HG03354 (cell line): ENCODE results near the gene TBCK.

ENCODE experiments used
- ATAC-seq: cut with Tn5 transposase; IDR thresholded peaks from one replicate; pipeline ENCODE4 v1.9.1; 2021; ENCODE audit warnings: mild to moderate bottlenecking; ENCODE audit not compliant: unreplicated experiment, poor library complexity, severe bottlenecking

TBCK gene

GRCh38 chr4:106315968-106316772 lies at the start of gene TBCK, which contains the start of gene AIMP1:
Gene TBCK, minus strand, starts transcription at chr4:106316209. Its CDS starts 7,249 bp downstream, at chr4:106308960.
Gene AIMP1, plus strand, starts transcription at chr4:106316550. Its CDS starts 8,460 bp downstream, at chr4:106325010.
- ATAC-seq, result peak; percentile 88

- no peak for ATAC-seq
Measured at GRCh38 chr4:106365613-106366012, 49.6 kb upstream of the TBCK start.

GRCh38 chr4:106364282-106364681 lies 48.3 kb upstream of the TBCK start:
- no peak for ATAC-seq

GRCh38 chr4:106362086-106362825 lies 46.2 kb upstream of the TBCK start:
- ATAC-seq, result no peak

- ATAC-seq, result no peak
Measured at GRCh38 chr4:106358899-106359298, 42.9 kb upstream of the TBCK start.

GRCh38 chr4:106355193-106355592 lies 39.2 kb upstream of the TBCK start:
- no peak for ATAC-seq

GRCh38 chr4:106353786-106354185 lies 37.8 kb upstream of the TBCK start:
- no peak for ATAC-seq

- ATAC-seq, result no peak
Measured at GRCh38 chr4:106351016-106351415, 35.0 kb upstream of the TBCK start.

GRCh38 chr4:106347167-106347566 lies 31.2 kb upstream of the TBCK start:
- no peak for ATAC-seq

GRCh38 chr4:106344647-106344970 lies 28.6 kb upstream of the TBCK start:
- no peak for ATAC-seq

- peak; percentile 54 for ATAC-seq
Measured at GRCh38 chr4:106343865-106344646, 28.0 kb upstream of the TBCK start.

GRCh38 chr4:106340774-106341173 lies 24.8 kb upstream of the TBCK start:
- ATAC-seq, result no peak

GRCh38 chr4:106339431-106339830 lies 23.4 kb upstream of the TBCK start:
- ATAC-seq, result no peak

GRCh38 chr4:106338671-106339070 lies 22.7 kb upstream of the TBCK start:
- ATAC-seq, result no peak

- no peak for ATAC-seq
Measured at GRCh38 chr4:106337916-106338315, 21.9 kb upstream of the TBCK start.

GRCh38 chr4:106336618-106337017 lies 20.6 kb upstream of the TBCK start:
- ATAC-seq, result no peak

GRCh38 chr4:106334741-106335470 lies 18.9 kb upstream of the TBCK start:
- ATAC-seq, result no peak

- no peak for ATAC-seq
Measured at GRCh38 chr4:106333186-106333585, 17.2 kb upstream of the TBCK start.

GRCh38 chr4:106329041-106329618 lies 13.1 kb upstream of the TBCK start:
- ATAC-seq, result peak; percentile 92
